Mesothelial cell of epicardium (in vitro differentiated cells): ENCODE measurements around the gene NEU4. TPM values are rescaled to one million over a fixed set of nuclear protein-coding genes. Genes with fewer than 3 reads are reported as not detected.

ENCODE experiments used
- DNase-seq, 2 experiments: peaks; one replicate each; pipeline ENCODE4 v3.0.0; 2021; ENCODE audit warnings: low spot score in 2 of 2; ENCODE audit not compliant: unreplicated experiment in 2 of 2
- H3K27ac Mint-ChIP-seq: 2 replicates; pipeline ENCODE4 v1.8.0; 2021; ENCODE audit warnings: mixed read lengths
- H3K27me3 Mint-ChIP-seq: 2 replicates; pipeline ENCODE4 v1.8.0; 2021; ENCODE audit warnings: low read depth, mixed read lengths
- H3K36me3 Mint-ChIP-seq: 2 replicates; pipeline ENCODE4 v1.8.0; 2021; ENCODE audit warnings: mixed read lengths
- H3K4me1 Mint-ChIP-seq: 2 replicates; pipeline ENCODE4 v1.8.0; 2021; ENCODE audit warnings: mixed read lengths
- H3K4me3 Mint-ChIP-seq: 2 replicates; pipeline ENCODE4 v1.8.0; 2021; ENCODE audit warnings: mild to moderate bottlenecking, moderate library complexity, mixed read lengths
- H3K9me3 Mint-ChIP-seq: 2 replicates; pipeline ENCODE4 v1.8.0; 2021; ENCODE audit warnings: mixed read lengths
- CTCF ChIP-seq: fragments of 200-600 bp; sonication (generic); IDR thresholded peaks from one replicate; pipeline ENCODE4 v1.5.0; 2021; ENCODE audit warnings: antibody characterized with exemption; ENCODE audit not compliant: unreplicated experiment
- total RNA-seq: library from RNA; stranded (reverse); gene quantifications from 3 replicates; pipeline ENCODE4 v1.2.1, GENCODE V29; 2021

Gene NEU4
- total RNA-seq, 1 donor from 2014 or later, result 0.87 TPM

- H3K27ac Mint-ChIP-seq, result no peak overlapping the region
- peaks cover 6% of the 10 kb centered on the region for H3K9me3 Mint-ChIP-seq
- no peak overlapping the region for H3K4me3 Mint-ChIP-seq
- no peaks in the 10 kb centered on the region for H3K36me3 Mint-ChIP-seq
- H3K27me3 Mint-ChIP-seq, result peaks cover 37% of the 10 kb centered on the region
- no peak for TF ChIP-seq CTCF
- peaks cover 14% of the 10 kb centered on the region for H3K4me1 Mint-ChIP-seq
- no peak for DNase-seq
Observed at GRCh38 chr2:241837197-241837965, 28.4 kb downstream of the NEU4 start.

- TF ChIP-seq CTCF, result no peak
- no peak for DNase-seq
- peaks cover 15% of the 10 kb centered on the region for H3K4me1 Mint-ChIP-seq
- no peak overlapping the region for H3K4me3 Mint-ChIP-seq
- H3K36me3 Mint-ChIP-seq, result no peaks in the 10 kb centered on the region
- H3K27ac Mint-ChIP-seq, result no peak overlapping the region
- no peaks in the 10 kb centered on the region for H3K9me3 Mint-ChIP-seq
- H3K27me3 Mint-ChIP-seq, result peaks cover 53% of the 10 kb centered on the region
Observed at GRCh38 chr2:241841181-241842066, 32.4 kb downstream of the NEU4 start.

GRCh38 chr2:241842067-241842415 is 33.0 kb downstream of the NEU4 start:
- no peak for DNase-seq
- no peaks in the 10 kb centered on the region for H3K9me3 Mint-ChIP-seq
- H3K4me1 Mint-ChIP-seq, result peaks cover 15% of the 10 kb centered on the region
- H3K36me3 Mint-ChIP-seq, result no peaks in the 10 kb centered on the region
- no peak overlapping the region for H3K27ac Mint-ChIP-seq
- H3K4me3 Mint-ChIP-seq, result no peak overlapping the region
- no peak for TF ChIP-seq CTCF
- H3K27me3 Mint-ChIP-seq, result peaks cover 51% of the 10 kb centered on the region

- H3K4me1 Mint-ChIP-seq, result peaks cover 13% of the 10 kb centered on the region
- no peak overlapping the region for H3K27ac Mint-ChIP-seq
- TF ChIP-seq CTCF, result no peak
- no peaks in the 10 kb centered on the region for H3K36me3 Mint-ChIP-seq
- H3K4me3 Mint-ChIP-seq, result peak overlapping the region; percentile 34
- DNase-seq, result no peak
- peaks cover 46% of the 10 kb centered on the region for H3K27me3 Mint-ChIP-seq
- no peaks in the 10 kb centered on the region for H3K9me3 Mint-ChIP-seq
Observed at GRCh38 chr2:241842620-241843211, 33.7 kb downstream of the NEU4 start.

- Mint-ChIP-seq H3K4me1 (peaks cover 13% of the 10 kb centered on the region), H3K27ac (no peak overlapping the region), H3K4me3 (peak overlapping the region; percentile 34), H3K27me3 (peaks cover 38% of the 10 kb centered on the region), H3K36me3 (no peaks in the 10 kb centered on the region), H3K9me3 (no peaks in the 10 kb centered on the region)
- no peak for TF ChIP-seq CTCF
- no peak for DNase-seq
Observed at GRCh38 chr2:241843321-241844065, 34.5 kb downstream of the NEU4 start.
